ENCODE measurements around the gene OR6B2.
"Not testable (repeated sequence)": the region's sequence is repeated elsewhere in the genome, so short reads cannot be mapped to it uniquely, and the experiment has no call there.

OR6B2 gene

DNA sequence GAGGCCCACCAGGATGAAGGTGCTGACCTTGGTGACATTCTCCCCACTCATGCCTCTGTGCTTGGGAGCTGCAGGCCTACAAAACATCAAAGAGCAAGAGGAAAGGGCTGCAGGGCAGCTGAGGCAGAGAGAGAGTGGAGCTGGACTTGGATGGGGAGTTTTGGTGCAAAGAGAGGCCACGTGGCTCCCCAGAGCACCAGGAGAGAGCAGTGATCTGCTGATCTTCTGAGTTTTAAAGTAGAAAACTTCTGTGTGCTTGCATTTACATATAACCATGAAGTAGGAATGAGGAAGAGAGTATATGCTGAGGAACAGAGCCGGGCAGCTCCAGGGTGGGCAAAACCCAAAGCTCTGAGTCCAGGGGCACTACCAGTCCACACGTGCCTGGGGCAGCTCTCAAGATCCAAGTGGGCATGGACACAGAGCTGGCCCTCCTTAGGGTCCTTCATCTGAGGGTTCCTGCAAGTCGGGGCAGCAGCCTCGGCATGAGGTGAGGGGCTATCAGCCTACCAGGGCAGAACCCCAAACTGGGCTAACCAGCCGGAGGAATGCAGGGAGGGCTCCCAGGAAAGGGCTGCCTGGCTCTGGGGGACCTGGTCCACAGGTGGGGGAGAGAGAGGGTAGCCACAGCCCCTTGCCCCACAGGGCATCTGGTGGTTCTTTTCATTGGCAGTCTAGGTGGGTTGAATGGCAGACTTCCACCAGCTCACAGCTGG lies at the start of gene OR6B2:
TSS of gene OR6B2 (minus strand) at position 51 of the 716 bp plus-strand sequence. CDS start at position 51, 0 bp downstream.
- DNase-seq (ENCODE audit: low read depth in 1 of 2, low spot score in 1 of 2) = no peak

- no peak for DNase-seq (ENCODE audit: low read depth in 1 of 2, low spot score in 1 of 2)
Observed at GRCh38 chr2:240078631-240079030, 48.4 kb upstream of the OR6B2 start.

DNA sequence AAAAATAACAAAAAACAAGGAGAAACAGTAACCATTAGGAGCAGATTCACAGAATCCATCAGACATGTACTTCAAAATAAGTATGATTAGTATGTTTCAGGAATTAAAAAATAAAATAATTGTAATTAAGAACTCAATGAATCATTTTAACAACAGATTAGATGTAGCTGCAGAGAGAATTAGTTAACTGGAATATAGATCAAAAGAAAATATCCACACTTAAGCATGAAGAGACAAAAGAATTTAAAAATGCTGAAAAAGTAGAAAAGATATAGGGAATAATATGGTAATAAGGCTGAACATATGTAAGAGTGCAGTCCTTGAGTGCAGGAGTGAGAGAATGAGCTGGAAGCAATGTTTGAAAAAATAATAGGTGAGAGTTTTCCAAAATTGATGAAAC lies 47.2 kb upstream of the OR6B2 start:
- DNase-seq (ENCODE audit: low read depth in 1 of 2, low spot score in 1 of 2) = no peak

- no peak for DNase-seq (ENCODE audit: low read depth in 1 of 2, low spot score in 1 of 2)
Observed at GRCh38 chr2:240074545-240074944, 44.3 kb upstream of the OR6B2 start.

DNA sequence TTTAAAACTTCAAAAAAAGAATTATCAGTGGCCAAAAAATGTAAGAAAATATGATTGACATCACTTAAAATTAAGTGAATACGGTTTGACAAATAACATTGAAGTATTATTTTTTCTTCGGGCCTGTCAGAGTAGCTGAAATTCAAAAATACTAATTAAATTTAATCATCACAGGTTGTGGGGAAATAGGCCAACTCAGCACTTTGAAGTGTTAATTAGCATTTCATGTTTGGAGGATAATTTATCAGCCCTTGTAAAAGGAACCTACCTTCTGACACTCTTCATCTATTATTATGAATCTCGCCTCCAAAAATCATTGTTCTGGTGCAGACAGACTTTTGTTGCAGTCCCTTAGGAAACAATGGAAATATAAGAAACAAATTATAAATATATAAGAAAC lies 40.7 kb upstream of the OR6B2 start:
- no peak for DNase-seq (ENCODE audit: low read depth in 1 of 2, low spot score in 1 of 2)

- DNase-seq (ENCODE audit: low read depth in 1 of 2, low spot score in 1 of 2) = no peak
Observed at GRCh38 chr2:240069829-240070228, 39.6 kb upstream of the OR6B2 start.

- DNase-seq (ENCODE audit: low read depth in 1 of 2, low spot score in 1 of 2) = no peak
Observed at GRCh38 chr2:240068193-240068592, 38.0 kb upstream of the OR6B2 start.

GRCh38 chr2:240066489-240066888 lies 36.3 kb upstream of the OR6B2 start:
- no peak for DNase-seq (ENCODE audit: low read depth in 1 of 2, low spot score in 1 of 2)

DNA sequence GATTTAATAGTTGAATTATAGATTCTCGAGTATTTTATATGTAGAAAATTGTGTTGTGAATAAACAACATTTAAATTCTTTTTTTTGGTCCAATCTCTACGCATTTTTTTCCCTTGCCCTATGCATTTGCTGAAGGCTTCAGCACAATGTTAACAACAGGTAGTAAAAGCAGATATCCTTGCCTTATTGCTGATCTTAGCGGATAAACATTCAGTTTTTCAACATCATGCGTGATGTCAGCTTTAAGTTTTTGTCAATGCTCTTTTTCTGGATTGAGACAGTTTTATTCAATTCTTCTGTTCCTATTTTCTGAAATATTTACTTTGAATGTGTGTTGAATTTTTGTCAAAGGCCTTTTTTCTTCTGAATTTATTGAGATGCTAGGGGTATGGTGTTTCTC lies 34.7 kb upstream of the OR6B2 start:
- DNase-seq (ENCODE audit: low read depth in 1 of 2, low spot score in 1 of 2) = no peak

GRCh38 chr2:240060977-240061591 lies 30.9 kb upstream of the OR6B2 start:
- DNase-seq (ENCODE audit: low read depth in 1 of 2, low spot score in 1 of 2) = no peak

- no peak for DNase-seq (ENCODE audit: low read depth in 1 of 2, low spot score in 1 of 2)
Observed at GRCh38 chr2:240056678-240057077, 26.4 kb upstream of the OR6B2 start.

GRCh38 chr2:240055177-240055917 lies 25.1 kb upstream of the OR6B2 start:
- DNase-seq (ENCODE audit: low read depth in 1 of 2, low spot score in 1 of 2) = no peak

GRCh38 chr2:240053173-240054155 lies 23.2 kb upstream of the OR6B2 start, which contains the start of gene OR6B3:
OR6B3 (minus strand) TSS chr2:240053521.
- no peak for DNase-seq (ENCODE audit: low read depth in 1 of 2, low spot score in 1 of 2)

DNA sequence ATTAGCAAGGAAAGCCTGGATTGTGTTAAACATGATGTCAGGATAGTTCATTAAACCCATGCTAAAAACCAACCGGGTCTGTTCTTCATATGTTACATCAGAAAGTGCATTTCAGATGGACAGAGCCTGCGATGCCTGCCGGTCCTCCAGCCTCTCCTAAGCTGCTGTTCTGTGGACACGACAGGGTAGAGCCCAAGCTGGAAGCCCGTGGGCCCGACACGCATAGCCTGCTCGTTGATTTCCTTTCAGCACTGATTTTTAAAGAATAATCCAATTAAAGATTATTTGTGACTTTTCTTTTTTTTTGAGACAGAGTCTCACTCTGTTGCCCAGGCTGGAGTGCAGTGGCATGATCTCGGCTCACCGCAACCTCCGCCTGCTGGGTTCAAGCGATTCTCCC lies 22.3 kb upstream of the OR6B2 start:
- DNase-seq (ENCODE audit: low read depth in 1 of 2, low spot score in 1 of 2) = no peak

- no peak for DNase-seq (ENCODE audit: low read depth in 1 of 2, low spot score in 1 of 2)
Observed at GRCh38 chr2:240051697-240052096, 21.5 kb upstream of the OR6B2 start.

GRCh38 chr2:240050278-240050677 lies 20.0 kb upstream of the OR6B2 start:
- DNase-seq (ENCODE audit: low read depth in 1 of 2, low spot score in 1 of 2) = no peak

GRCh38 chr2:240048237-240048636 lies 18.0 kb upstream of the OR6B2 start:
- DNase-seq (ENCODE audit: low read depth in 1 of 2, low spot score in 1 of 2) = no peak

- DNase-seq (ENCODE audit: low read depth in 1 of 2, low spot score in 1 of 2) = no peak
Observed at GRCh38 chr2:240045098-240045497, 14.9 kb upstream of the OR6B2 start.

DNA sequence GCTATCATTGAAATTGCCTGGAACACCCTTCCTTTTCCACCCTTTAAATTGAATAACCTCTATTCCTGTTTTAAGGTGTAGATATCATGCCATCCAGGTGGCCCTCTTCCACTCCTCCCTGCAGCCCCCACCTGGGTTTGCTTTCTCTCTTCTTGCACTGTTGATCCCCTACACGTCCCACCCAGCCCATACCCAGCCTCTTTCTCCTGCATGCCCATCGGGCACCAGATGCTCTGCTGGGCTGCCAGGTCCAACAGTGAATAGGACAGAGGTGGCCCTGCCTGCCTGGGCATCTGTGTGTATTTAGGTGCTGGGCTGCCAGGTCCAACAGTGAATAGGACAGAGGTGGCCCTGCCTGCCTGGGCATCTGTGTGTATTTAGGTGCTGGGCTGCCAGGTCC lies 13.9 kb upstream of the OR6B2 start:
- not testable (repeated sequence) for DNase-seq (ENCODE audit: low read depth in 1 of 2, low spot score in 1 of 2)

GRCh38 chr2:240043279-240043989 lies 13.2 kb upstream of the OR6B2 start:
- DNase-seq (ENCODE audit: low read depth in 1 of 2, low spot score in 1 of 2) = no peak

Measured in activated T-helper 1 cell treated with anti-CD3 and anti-CD28 coated beads, Interleukin-2, amount 50 U/mL, for 16 hours (primary cell).